Activated CD4-positive, alpha-beta T cell treated with anti-CD3 and anti-CD28 coated beads, Interleukin-2, amount 50 U/mL, for 48 hours (primary cell): ENCODE measurements around the gene PNMA8B.

ENCODE experiments used
- DNase-seq, 2 experiments: peaks; one replicate each; pipeline ENCODE4 v3.0.0-alpha.2; 2020

The PNMA8B gene

GRCh38 chr19:46451352-46451751, 44.3 kb downstream of the PNMA8B start:
- no peak for DNase-seq

GRCh38 chr19:46450737-46451136, 44.9 kb downstream of the PNMA8B start:
- DNase-seq: no peak

- no peak for DNase-seq
Observed at GRCh38 chr19:46449228-46449627, 46.4 kb downstream of the PNMA8B start.

- no peak for DNase-seq
Observed at GRCh38 chr19:46448601-46449000, 47.1 kb downstream of the PNMA8B start.

GRCh38 chr19:46447824-46448223, 47.8 kb downstream of the PNMA8B start:
- DNase-seq: no peak

- no peak for DNase-seq
Observed at GRCh38 chr19:46447006-46447405, 48.7 kb downstream of the PNMA8B start.

GRCh38 chr19:46446021-46446420, 49.6 kb downstream of the PNMA8B start:
- DNase-seq: no peak

- no peak for DNase-seq
Observed at GRCh38 chr19:46442808-46443450, 52.7 kb downstream of the PNMA8B start.

GRCh38 chr19:46441866-46442265, 53.8 kb downstream of the PNMA8B start:
- DNase-seq: no peak
